ENCODE data around the gene MED17. TPM values are rescaled to one million over a fixed set of nuclear protein-coding genes. Genes with fewer than 3 reads are reported as not detected.

Gene MED17
- total and polyA plus RNA-seq, 10 of the 15 experiments (the other 5 are each of a cell fraction or from before 2014, with no cell fraction given): 7.3 to 38.7 (median 28.3) TPM

DNA sequence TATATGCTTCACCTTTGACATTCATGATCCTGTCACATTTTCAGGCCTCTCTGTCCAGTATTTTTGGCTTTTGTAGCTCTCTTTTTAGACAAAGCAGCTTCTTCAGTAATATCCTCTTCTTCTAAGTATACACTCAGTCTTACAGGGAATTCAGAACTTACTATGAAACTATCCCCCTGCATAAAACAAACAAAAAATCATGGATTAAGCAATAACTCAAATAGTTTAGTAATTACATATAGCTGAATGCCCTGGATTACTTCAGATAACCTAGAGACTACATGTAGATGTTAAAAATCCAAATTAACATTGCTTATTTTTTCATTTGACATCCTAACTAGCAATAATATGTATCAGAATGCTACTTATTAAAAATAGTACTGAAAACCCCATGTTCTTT is 48.0 kb upstream of the MED17 start:
- H3K9ac ChIP-seq (ENCODE audit: control insufficient read depth, insufficient read depth, low read length): no peak overlapping the region
- H4K20me1 ChIP-seq (ENCODE audit: control insufficient read depth, insufficient read depth): no peaks in the 10 kb centered on the region
- peaks cover 9 to 34% of the 10 kb centered on the region in 2 experiments for H3K36me3 ChIP-seq (ENCODE audit: control insufficient read depth in 2 of 2, insufficient read depth in 2 of 2, low read length in 1 of 2)
- H3K79me2 ChIP-seq (ENCODE audit: control insufficient read depth, insufficient read depth, low read length): peaks cover 81% of the 10 kb centered on the region
- no peaks in the 10 kb centered on the region for H3K27me3 ChIP-seq (replicated peaks in 1 of 2; ENCODE audit: control insufficient read depth in 2 of 2, insufficient read depth in 2 of 2, low read length in 1 of 2)
- H3K4me2 ChIP-seq (ENCODE audit: control insufficient read depth, insufficient read depth): peak overlapping the region; percentile 6; the same call in 1 of the 2 replicates
- no peaks in the 10 kb centered on the region; the same call in none of the 2 replicates for H3K4me1 ChIP-seq (ENCODE audit: control insufficient read depth, insufficient read depth, low read length)
- DNase-seq (ENCODE audit: low read depth, low spot score) (no peak), FAIRE-seq (no peak), ATAC-seq (no peak)
- CTCF ChIA-PET: interaction anchor here (0.5 to 1.8 kb wide), 3 partner anchors 11 to 784 kb away, joined by 3 to 5 read pairs (median 4); partner anchors contain the start of gene MED17
- TF ChIP-seq HDAC6 (IDR thresholded peaks at IDR 0.05; ENCODE audit: unreplicated experiment) (no peak), IKZF2 (IDR thresholded peaks at IDR 0.05) (no peak), SUPT20H (IDR thresholded peaks at IDR 0.05; ENCODE audit: borderline replicate concordance, control insufficient read depth, low read depth, low read length) (no peak), SMAD5 (IDR thresholded peaks at IDR 0.05; ENCODE audit: low read depth) (no peak), RELB (IDR thresholded peaks at IDR 0.05; ENCODE audit: low read depth) (no peak)
- H3K9me3 ChIP-seq (replicated peaks; ENCODE audit: control insufficient read depth, insufficient read depth, low read length): no peaks in the 10 kb centered on the region
- POLR2A ChIA-PET: interaction anchor here (0.5 to 1.4 kb wide), 3 partner anchors 22 to 74 kb away, joined by 3 to 5 read pairs (median 4); partner anchors contain the start of gene CEP295
- H2AFZ ChIP-seq (ENCODE audit: control insufficient read depth, low read depth, low read length): no peak overlapping the region
- peak overlapping the region; percentile 76 for H3K4me3 ChIP-seq
- in situ Hi-C loops (cut with MboI): no loop called here
- RAD21 ChIA-PET (ENCODE audit: unreplicated experiment): interaction anchor here (1.1 to 4.5 kb wide), 2 partner anchors 9 to 48 kb away, joined by 4 to 15 read pairs; partner anchors contain the start of gene MED17
- BruUV-seq (replicated peaks): no TSS peak
- SMC1A ChIA-PET (ENCODE audit: uncharacterized antibody, unreplicated experiment): interaction anchor here (0.9 to 7.8 kb wide), 8 partner anchors 11 to 59 kb away, joined by 3 to 74 read pairs (median 4); partner anchors contain the start of gene MED17
- H3K27ac ChIP-seq (ENCODE audit: control insufficient read depth, insufficient read depth): no peak overlapping the region
- intact Hi-C loops (cut with micrococcal nuclease; ENCODE audit: unreplicated experiment): no loop called here

All from GM12878 (cell line).